Measurements from ENCODE around the gene MATN1.

MATN1 gene

DNA sequence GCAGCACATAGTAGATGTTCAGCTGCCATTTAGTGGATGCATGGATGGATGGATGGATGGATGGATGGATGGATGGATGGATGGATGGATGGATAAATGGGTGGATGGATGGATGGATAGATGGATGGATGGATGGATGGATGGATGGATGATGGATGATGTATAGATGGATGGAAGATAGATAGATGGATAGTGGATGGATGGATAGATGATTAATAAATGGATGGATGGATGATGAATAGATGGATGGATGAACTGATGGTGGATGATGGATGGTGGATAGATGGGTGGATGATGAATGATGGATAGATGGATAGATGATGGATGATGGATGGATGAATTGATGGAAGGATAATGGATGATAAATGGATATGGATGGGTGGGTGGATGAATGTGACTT, 20.6 kb downstream of the MATN1 start:
- Histone ChIP-seq H3K23ac (ENCODE audit: low read length) (no peak overlapping the region), H3K27ac (ENCODE audit: low read depth, low read length) (no peak overlapping the region), H2AFZ (ENCODE audit: insufficient read depth, low read length, poor library complexity) (no peak overlapping the region), H3K4me1 (ENCODE audit: control insufficient read depth in 1 of 2, insufficient read depth in 2 of 2, low read length in 2 of 2) (peaks cover 7 to 10% of the 10 kb centered on the region in 2 experiments), H3K79me1 (ENCODE audit: low read length) (no peaks in the 10 kb centered on the region), H3K4ac (ENCODE audit: low read depth, low read length) (no peak overlapping the region), H3K4me2 (ENCODE audit: low read length) (no peak overlapping the region), H4K12ac (ENCODE audit: low read depth, low read length) (no peak overlapping the region), H3K14ac (ENCODE audit: low read length) (no peak overlapping the region), H4K91ac (ENCODE audit: low read depth, low read length) (no peak overlapping the region), H2AK5ac (ENCODE audit: low read length) (no peak overlapping the region), H2BK12ac (ENCODE audit: low read length) (no peak overlapping the region), H4K8ac (ENCODE audit: low read depth, low read length) (no peak overlapping the region), H3K27me3 (ENCODE audit: insufficient read depth, low read length) (no peaks in the 10 kb centered on the region), H3K18ac (ENCODE audit: low read length) (no peak overlapping the region), H3K4me3 (ENCODE audit: low read depth, low read length) (no peak overlapping the region), H2BK120ac (ENCODE audit: insufficient read depth, low read length, poor library complexity) (no peak overlapping the region), H3K36me3 (ENCODE audit: control insufficient read depth in 1 of 2, insufficient read depth in 2 of 2, low read length in 2 of 2) (no peaks in the 10 kb centered on the region), H3K79me2 (ENCODE audit: control insufficient read depth, insufficient read depth, low read length, poor library complexity) (no peaks in the 10 kb centered on the region), H3K9me3 (ENCODE audit: insufficient read depth, low read depth, low read length) (peaks cover 2% of the 10 kb centered on the region), H2BK5ac (ENCODE audit: low read depth, low read length, poor library complexity) (no peak overlapping the region), H3K9ac (ENCODE audit: low read length) (no peak overlapping the region)
- no peak for DNase-seq

DNA sequence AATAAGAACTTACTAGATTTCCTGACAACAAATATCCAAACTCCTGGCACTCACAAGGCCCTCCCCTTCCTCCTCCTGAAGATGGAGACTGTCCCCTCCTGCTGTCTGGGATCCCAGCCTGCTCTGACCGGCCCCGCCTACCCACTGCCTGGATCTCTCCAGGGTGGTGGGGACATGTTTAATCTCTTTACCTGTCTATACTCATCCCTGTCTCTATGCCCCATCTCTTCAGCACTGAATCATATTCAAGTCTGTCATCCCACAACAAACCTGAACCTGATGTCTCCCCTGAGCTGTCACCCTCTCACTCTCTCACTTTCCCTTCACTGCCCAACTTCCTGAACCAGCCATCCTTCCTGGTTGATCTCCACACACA, 22.1 kb downstream of the MATN1 start:
- Histone ChIP-seq H3K18ac (ENCODE audit: low read length) (no peak overlapping the region), H3K14ac (ENCODE audit: low read length) (no peak overlapping the region), H2BK12ac (ENCODE audit: low read length) (no peak overlapping the region), H4K91ac (ENCODE audit: low read depth, low read length) (no peak overlapping the region), H3K9ac (ENCODE audit: low read length) (no peak overlapping the region), H3K27me3 (ENCODE audit: insufficient read depth, low read length) (no peaks in the 10 kb centered on the region), H4K12ac (ENCODE audit: low read depth, low read length) (no peak overlapping the region), H2AK5ac (ENCODE audit: low read length) (no peak overlapping the region), H3K23ac (ENCODE audit: low read length) (no peak overlapping the region), H2BK5ac (ENCODE audit: low read depth, low read length, poor library complexity) (no peak overlapping the region), H3K4me2 (ENCODE audit: low read length) (no peak overlapping the region), H3K36me3 (ENCODE audit: control insufficient read depth in 1 of 2, insufficient read depth in 2 of 2, low read length in 2 of 2) (no peaks in the 10 kb centered on the region), H3K27ac (ENCODE audit: low read depth, low read length) (no peak overlapping the region), H3K9me3 (ENCODE audit: insufficient read depth, low read depth, low read length) (no peaks in the 10 kb centered on the region), H4K8ac (ENCODE audit: low read depth, low read length) (no peak overlapping the region), H3K79me2 (ENCODE audit: control insufficient read depth, insufficient read depth, low read length, poor library complexity) (no peaks in the 10 kb centered on the region), H2AFZ (ENCODE audit: insufficient read depth, low read length, poor library complexity) (no peak overlapping the region), H3K4ac (ENCODE audit: low read depth, low read length) (no peak overlapping the region), H3K4me1 (ENCODE audit: control insufficient read depth in 1 of 2, insufficient read depth in 2 of 2, low read length in 2 of 2) (peaks cover 7 to 15% of the 10 kb centered on the region in 2 experiments), H3K79me1 (ENCODE audit: low read length) (no peaks in the 10 kb centered on the region), H3K4me3 (ENCODE audit: low read depth, low read length) (no peak overlapping the region), H2BK120ac (ENCODE audit: insufficient read depth, low read length, poor library complexity) (no peak overlapping the region)
- WGBS (ENCODE audit: extremely low coverage, insufficient coverage, insufficient read length) = no CpG with 5 or more reads among the region's 2 CpGs
- no peak for DNase-seq

DNA sequence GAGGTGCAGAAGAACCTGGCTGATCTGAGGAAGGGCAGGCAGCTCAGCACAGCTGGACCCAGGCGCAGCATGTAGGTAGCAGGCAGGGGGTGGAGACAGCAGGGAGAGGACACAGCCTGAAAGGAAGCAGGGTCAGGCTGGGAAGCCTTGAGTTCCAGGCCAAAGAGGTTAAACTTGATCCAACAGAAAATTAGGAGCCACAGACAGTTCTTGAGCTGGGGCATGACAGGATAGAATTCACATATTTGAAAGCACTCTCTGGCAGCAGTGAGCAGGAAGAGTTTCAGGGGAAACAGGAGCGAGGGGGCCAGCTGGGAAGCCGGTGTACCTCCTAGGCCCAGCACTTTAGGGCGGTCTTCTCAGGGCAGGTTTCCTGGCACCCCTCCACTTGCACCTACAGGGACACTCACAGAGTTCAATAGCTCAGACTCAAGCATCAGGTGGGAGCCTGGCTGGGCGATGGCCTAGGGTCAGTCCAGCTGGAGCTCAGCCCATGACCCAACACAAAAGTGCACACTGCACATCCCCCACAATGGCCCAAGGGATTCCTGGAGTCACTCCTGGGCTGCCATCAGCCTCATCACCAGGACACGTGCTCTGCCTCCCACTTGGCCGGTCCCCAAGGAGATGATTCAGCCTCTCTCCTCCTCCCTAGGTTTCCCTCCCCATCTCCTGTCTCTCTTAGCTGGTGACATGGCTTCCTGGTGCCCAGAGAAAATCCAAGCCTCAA, 22.7 kb downstream of the MATN1 start:
- Histone ChIP-seq H4K91ac (ENCODE audit: low read depth, low read length) (no peak overlapping the region), H2BK5ac (ENCODE audit: low read depth, low read length, poor library complexity) (no peak overlapping the region), H3K36me3 (ENCODE audit: control insufficient read depth in 1 of 2, insufficient read depth in 2 of 2, low read length in 2 of 2) (no peaks in the 10 kb centered on the region), H3K4ac (ENCODE audit: low read depth, low read length) (no peak overlapping the region), H3K23ac (ENCODE audit: low read length) (no peak overlapping the region), H4K8ac (ENCODE audit: low read depth, low read length) (no peak overlapping the region), H3K27me3 (ENCODE audit: insufficient read depth, low read length) (no peaks in the 10 kb centered on the region), H3K79me2 (ENCODE audit: control insufficient read depth, insufficient read depth, low read length, poor library complexity) (no peaks in the 10 kb centered on the region), H2AFZ (ENCODE audit: insufficient read depth, low read length, poor library complexity) (no peak overlapping the region), H3K27ac (ENCODE audit: low read depth, low read length) (no peak overlapping the region), H3K4me3 (ENCODE audit: low read depth, low read length) (no peak overlapping the region), H3K9ac (ENCODE audit: low read length) (no peak overlapping the region), H4K12ac (ENCODE audit: low read depth, low read length) (no peak overlapping the region), H3K9me3 (ENCODE audit: insufficient read depth, low read depth, low read length) (no peaks in the 10 kb centered on the region), H2BK12ac (ENCODE audit: low read length) (no peak overlapping the region), H2AK5ac (ENCODE audit: low read length) (no peak overlapping the region), H3K18ac (ENCODE audit: low read length) (no peak overlapping the region), H3K14ac (ENCODE audit: low read length) (no peak overlapping the region), H3K79me1 (ENCODE audit: low read length) (no peaks in the 10 kb centered on the region), H2BK120ac (ENCODE audit: insufficient read depth, low read length, poor library complexity) (no peak overlapping the region), H3K4me1 (ENCODE audit: control insufficient read depth in 1 of 2, insufficient read depth in 2 of 2, low read length in 2 of 2) (peaks cover 7 to 15% of the 10 kb centered on the region in 2 experiments), H3K4me2 (ENCODE audit: low read length) (no peak overlapping the region)
- no CpG with 5 or more reads among the region's 7 CpGs for WGBS (ENCODE audit: extremely low coverage, insufficient coverage, insufficient read length)
- DNase-seq = no peak

DNA sequence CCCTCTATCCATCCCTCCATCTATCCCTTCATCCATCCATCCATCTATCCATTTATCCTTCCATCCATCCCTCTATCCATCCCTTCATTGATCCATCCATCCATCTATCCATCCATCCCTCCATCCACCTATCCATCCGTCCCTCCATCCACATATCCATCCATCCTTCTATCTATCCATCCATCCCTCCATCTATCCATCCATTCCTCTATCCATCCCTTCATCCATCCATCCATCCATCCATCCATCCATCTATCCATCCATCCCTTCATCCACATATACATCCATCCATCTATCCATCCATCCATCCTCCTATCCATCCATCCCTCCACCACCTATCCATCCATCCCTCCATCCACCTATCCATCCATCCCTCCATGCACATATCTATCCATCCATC, 23.6 kb downstream of the MATN1 start:
- Histone ChIP-seq H4K91ac (ENCODE audit: low read depth, low read length) (no peak overlapping the region), H3K27ac (ENCODE audit: low read depth, low read length) (no peak overlapping the region), H3K23ac (ENCODE audit: low read length) (no peak overlapping the region), H4K8ac (ENCODE audit: low read depth, low read length) (no peak overlapping the region), H3K27me3 (ENCODE audit: insufficient read depth, low read length) (no peaks in the 10 kb centered on the region), H3K14ac (ENCODE audit: low read length) (no peak overlapping the region), H2BK5ac (ENCODE audit: low read depth, low read length, poor library complexity) (no peak overlapping the region), H3K4ac (ENCODE audit: low read depth, low read length) (no peak overlapping the region), H3K4me3 (ENCODE audit: low read depth, low read length) (no peak overlapping the region), H3K4me2 (ENCODE audit: low read length) (no peak overlapping the region), H3K79me1 (ENCODE audit: low read length) (no peaks in the 10 kb centered on the region), H3K9ac (ENCODE audit: low read length) (no peak overlapping the region), H2AFZ (ENCODE audit: insufficient read depth, low read length, poor library complexity) (no peak overlapping the region), H2AK5ac (ENCODE audit: low read length) (no peak overlapping the region), H2BK12ac (ENCODE audit: low read length) (no peak overlapping the region), H3K79me2 (ENCODE audit: control insufficient read depth, insufficient read depth, low read length, poor library complexity) (no peaks in the 10 kb centered on the region), H3K18ac (ENCODE audit: low read length) (no peak overlapping the region), H2BK120ac (ENCODE audit: insufficient read depth, low read length, poor library complexity) (no peak overlapping the region), H3K9me3 (ENCODE audit: insufficient read depth, low read depth, low read length) (no peaks in the 10 kb centered on the region), H3K4me1 (ENCODE audit: control insufficient read depth in 1 of 2, insufficient read depth in 2 of 2, low read length in 2 of 2) (peaks cover 7 to 15% of the 10 kb centered on the region in 2 experiments), H4K12ac (ENCODE audit: low read depth, low read length) (no peak overlapping the region), H3K36me3 (ENCODE audit: control insufficient read depth in 1 of 2, insufficient read depth in 2 of 2, low read length in 2 of 2) (no peaks in the 10 kb centered on the region)
- WGBS (ENCODE audit: extremely low coverage, insufficient coverage, insufficient read length) = 98% methylated on average over 1 of the region's 1 CpG
- no peak for DNase-seq

All from trophoblast cell (in vitro differentiated cells and primary cell).